GM12878 (cell line): Measurements from ENCODE around the gene ETNK2. TPM values are rescaled to one million over a fixed set of nuclear protein-coding genes. Genes with fewer than 3 reads are reported as not detected.

Experiments used
- BHLHE40 ChIP-seq, 2 experiments: fragments of 450-650 bp in 1 of 2; IDR thresholded peaks; 2 replicates each; pipeline ENCODE4 v1.6.1; 2011 to 2017; ENCODE audit warnings: low read depth in 2 of 2, borderline replicate concordance in 1 of 2, improper control_type of control experiment in 1 of 2, low read length in 1 of 2, mild to moderate bottlenecking in 1 of 2
- FOS ChIP-seq: IDR thresholded peaks from 3 replicates; pipeline ENCODE4 v1.6.1; 2011; ENCODE audit warnings: borderline replicate concordance; ENCODE audit not compliant: insufficient read length; ENCODE audit errors: extremely low read depth
- HDGF ChIP-seq: fragments of 450-650 bp; IDR thresholded peaks from 2 replicates; pipeline ENCODE4 v1.6.1; 2016; ENCODE audit warnings: antibody characterized with exemption
- NFXL1 ChIP-seq: fragments of 450-650 bp; IDR thresholded peaks from 2 replicates; pipeline ENCODE4 v1.6.1; 2017; ENCODE audit warnings: antibody characterized with exemption, mild to moderate bottlenecking, borderline replicate concordance
- NR2C2 ChIP-seq: IDR thresholded peaks from 2 replicates; pipeline ENCODE4 v1.6.1; 2011; ENCODE audit warnings: borderline replicate concordance, low read depth; ENCODE audit not compliant: control insufficient read depth, insufficient read length
- SUPT20H ChIP-seq: IDR thresholded peaks from 2 replicates; pipeline ENCODE4 v1.6.1; 2011; ENCODE audit warnings: low read depth, mild to moderate bottlenecking, low read length, moderate library complexity, borderline replicate concordance; ENCODE audit not compliant: control insufficient read depth
- ZBTB4 ChIP-seq: fragments of 450-650 bp; formaldehyde crosslinking; IDR thresholded peaks from 2 replicates; pipeline ENCODE4 v1.4.0; 2022; ENCODE audit warnings: mild to moderate bottlenecking, moderate library complexity
- polyA plus RNA-seq, 11 experiments: library from polyadenylated mRNA; depleted of rRNA in 4 of 11; unstranded in 6 of 11; stranded (reverse) in 5 of 11; fragments of >200 nt; fragmentation: Nextera tagmentation in 4 of 11; fragmentation: Illumina TruSeq in 1 of 11; extraction: Ambion mirVana in 4 of 11; extraction: Trizol in 1 of 11; gene quantifications; 1 replicate in 1 of 11; 2 replicates in 10 of 11; pipeline versions ENCODE4 v1.2.1 to v1.2.3, GENCODE V29; 2011 to 2016; ENCODE audit warnings: inconsistent platforms in 2 of 11, missing spikeins in 2 of 11, low read depth in 1 of 11
- total RNA-seq, 4 experiments: library from RNA; depleted of rRNA in 3 of 4; stranded (reverse); fragments of >200 nt in 3 of 4; fragmentation: Illumina TruSeq in 1 of 4; extraction: Trizol in 1 of 4; gene quantifications; 2 replicates each; pipeline versions ENCODE4 v1.2.1 to v1.2.3, GENCODE V29; 2013 to 2021
- TF ChIP-seq, protein P1 (sequence below): IDR thresholded peaks from 2 replicates; pipeline ENCODE4 v1.6.1; 2012; ENCODE audit warnings: improper control_type of control experiment, low read depth, low read length; ENCODE audit not compliant: insufficient replicate concordance
- TF ChIP-seq, protein P2 (sequence below): fragments of 450-650 bp; IDR thresholded peaks from 2 replicates; pipeline ENCODE4 v1.6.1; 2014; ENCODE audit warnings: mild to moderate bottlenecking

The ETNK2 gene
- total and polyA plus RNA-seq, 10 of the 15 experiments (the other 5 are each of a cell fraction or from before 2014, with no cell fraction given) = 0.14 TPM; not detected in 9

DNA sequence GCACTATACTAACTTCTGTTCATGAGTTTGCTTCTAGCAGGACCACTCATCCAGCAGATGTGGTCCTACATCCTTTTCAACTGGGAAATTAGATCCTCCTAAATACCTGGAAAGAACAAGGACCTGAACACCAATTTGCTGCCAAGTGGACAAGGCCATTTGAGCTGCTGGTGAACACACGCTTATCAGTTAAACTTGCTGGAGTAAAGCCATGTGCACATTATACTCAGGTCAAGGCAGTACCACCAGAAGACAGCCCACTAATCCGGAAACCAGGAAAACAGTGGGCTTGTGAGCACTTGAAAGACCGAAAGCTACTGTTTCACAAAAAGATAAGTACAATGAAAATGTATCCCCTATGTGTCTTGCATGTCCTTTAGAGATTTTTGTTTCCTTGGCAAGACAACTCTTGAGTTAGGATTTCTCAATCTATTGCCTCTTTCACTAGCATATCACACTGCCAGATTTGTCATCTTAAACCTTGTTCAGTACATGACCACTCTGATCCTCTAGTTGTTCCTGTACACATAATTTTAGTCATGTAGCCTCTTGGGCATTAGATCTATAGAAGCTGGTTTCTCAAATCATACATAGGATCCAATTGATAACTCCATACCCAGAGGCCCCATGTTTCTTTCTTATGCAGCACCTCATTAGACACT, 18.8 kb upstream of the ETNK2 start (continued):
- TF ChIP-seq, protein P1, sequence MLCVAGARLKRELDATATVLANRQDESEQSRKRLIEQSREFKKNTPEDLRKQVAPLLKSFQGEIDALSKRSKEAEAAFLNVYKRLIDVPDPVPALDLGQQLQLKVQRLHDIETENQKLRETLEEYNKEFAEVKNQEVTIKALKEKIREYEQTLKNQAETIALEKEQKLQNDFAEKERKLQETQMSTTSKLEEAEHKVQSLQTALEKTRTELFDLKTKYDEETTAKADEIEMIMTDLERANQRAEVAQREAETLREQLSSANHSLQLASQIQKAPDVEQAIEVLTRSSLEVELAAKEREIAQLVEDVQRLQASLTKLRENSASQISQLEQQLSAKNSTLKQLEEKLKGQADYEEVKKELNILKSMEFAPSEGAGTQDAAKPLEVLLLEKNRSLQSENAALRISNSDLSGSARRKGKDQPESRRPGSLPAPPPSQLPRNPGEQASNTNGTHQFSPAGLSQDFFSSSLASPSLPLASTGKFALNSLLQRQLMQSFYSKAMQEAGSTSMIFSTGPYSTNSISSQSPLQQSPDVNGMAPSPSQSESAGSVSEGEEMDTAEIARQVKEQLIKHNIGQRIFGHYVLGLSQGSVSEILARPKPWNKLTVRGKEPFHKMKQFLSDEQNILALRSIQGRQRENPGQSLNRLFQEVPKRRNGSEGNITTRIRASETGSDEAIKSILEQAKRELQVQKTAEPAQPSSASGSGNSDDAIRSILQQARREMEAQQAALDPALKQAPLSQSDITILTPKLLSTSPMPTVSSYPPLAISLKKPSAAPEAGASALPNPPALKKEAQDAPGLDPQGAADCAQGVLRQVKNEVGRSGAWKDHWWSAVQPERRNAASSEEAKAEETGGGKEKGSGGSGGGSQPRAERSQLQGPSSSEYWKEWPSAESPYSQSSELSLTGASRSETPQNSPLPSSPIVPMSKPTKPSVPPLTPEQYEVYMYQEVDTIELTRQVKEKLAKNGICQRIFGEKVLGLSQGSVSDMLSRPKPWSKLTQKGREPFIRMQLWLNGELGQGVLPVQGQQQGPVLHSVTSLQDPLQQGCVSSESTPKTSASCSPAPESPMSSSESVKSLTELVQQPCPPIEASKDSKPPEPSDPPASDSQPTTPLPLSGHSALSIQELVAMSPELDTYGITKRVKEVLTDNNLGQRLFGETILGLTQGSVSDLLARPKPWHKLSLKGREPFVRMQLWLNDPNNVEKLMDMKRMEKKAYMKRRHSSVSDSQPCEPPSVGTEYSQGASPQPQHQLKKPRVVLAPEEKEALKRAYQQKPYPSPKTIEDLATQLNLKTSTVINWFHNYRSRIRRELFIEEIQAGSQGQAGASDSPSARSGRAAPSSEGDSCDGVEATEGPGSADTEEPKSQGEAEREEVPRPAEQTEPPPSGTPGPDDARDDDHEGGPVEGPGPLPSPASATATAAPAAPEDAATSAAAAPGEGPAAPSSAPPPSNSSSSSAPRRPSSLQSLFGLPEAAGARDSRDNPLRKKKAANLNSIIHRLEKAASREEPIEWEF = no peak
- TF ChIP-seq BHLHE40 (IDR thresholded peaks at IDR 0.05; ENCODE audit: borderline replicate concordance in 1 of 2, low read depth in 2 of 2, low read length in 1 of 2) = no peak
- TF ChIP-seq, protein P2, sequence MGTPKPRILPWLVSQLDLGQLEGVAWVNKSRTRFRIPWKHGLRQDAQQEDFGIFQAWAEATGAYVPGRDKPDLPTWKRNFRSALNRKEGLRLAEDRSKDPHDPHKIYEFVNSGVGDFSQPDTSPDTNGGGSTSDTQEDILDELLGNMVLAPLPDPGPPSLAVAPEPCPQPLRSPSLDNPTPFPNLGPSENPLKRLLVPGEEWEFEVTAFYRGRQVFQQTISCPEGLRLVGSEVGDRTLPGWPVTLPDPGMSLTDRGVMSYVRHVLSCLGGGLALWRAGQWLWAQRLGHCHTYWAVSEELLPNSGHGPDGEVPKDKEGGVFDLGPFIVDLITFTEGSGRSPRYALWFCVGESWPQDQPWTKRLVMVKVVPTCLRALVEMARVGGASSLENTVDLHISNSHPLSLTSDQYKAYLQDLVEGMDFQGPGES = no peak
- no peak for TF ChIP-seq SUPT20H
- TF ChIP-seq NFXL1 = no peak
- no peak for TF ChIP-seq NR2C2
- TF ChIP-seq ZBTB4 = no peak
- TF ChIP-seq FOS = no peak
- no peak for TF ChIP-seq HDGF
